GM19468 (cell line): ENCODE measurements around the gene TP73.

Experiments
- ATAC-seq: cut with Tn5 transposase; IDR thresholded peaks from one replicate; pipeline ENCODE4 v1.9.1; 2021; ENCODE audit warnings: mild to moderate bottlenecking, moderate library complexity, moderate number of reproducible peaks; ENCODE audit not compliant: unreplicated experiment; ENCODE audit errors: extremely low read depth

TP73 gene

GRCh38 chr1:3632716-3633343 lies 19.5 kb upstream of the TP73 start:
- ATAC-seq, result no peak

GRCh38 chr1:3633344-3634058 lies 18.8 kb upstream of the TP73 start:
- no peak for ATAC-seq

GRCh38 chr1:3634059-3634800 lies 18.1 kb upstream of the TP73 start:
- ATAC-seq, result no peak

- no peak for ATAC-seq
Measured at GRCh38 chr1:3636080-3636479, 16.2 kb upstream of the TP73 start.

GRCh38 chr1:3636531-3636930 lies 15.8 kb upstream of the TP73 start:
- ATAC-seq, result no peak

GRCh38 chr1:3638027-3638426 lies 14.3 kb upstream of the TP73 start:
- no peak for ATAC-seq

GRCh38 chr1:3638676-3639075 lies 13.6 kb upstream of the TP73 start:
- ATAC-seq, result no peak

- ATAC-seq, result no peak
Measured at GRCh38 chr1:3639397-3639911, 12.9 kb upstream of the TP73 start.

GRCh38 chr1:3640121-3640837 lies 12.0 kb upstream of the TP73 start:
- no peak for ATAC-seq

- no peak for ATAC-seq
Measured at GRCh38 chr1:3641046-3641760, 11.1 kb upstream of the TP73 start.

GRCh38 chr1:3641816-3642215 lies 10.5 kb upstream of the TP73 start:
- no peak for ATAC-seq

GRCh38 chr1:3642919-3643675 lies 9.2 kb upstream of the TP73 start:
- ATAC-seq, result no peak

- ATAC-seq, result no peak
Measured at GRCh38 chr1:3644273-3644672, 8.0 kb upstream of the TP73 start.

GRCh38 chr1:3645247-3645646 lies 7.1 kb upstream of the TP73 start:
- ATAC-seq, result no peak

GRCh38 chr1:3645666-3646355 lies 6.5 kb upstream of the TP73 start:
- no peak for ATAC-seq

- no peak for ATAC-seq
Measured at GRCh38 chr1:3646596-3646995, 5.7 kb upstream of the TP73 start.

- ATAC-seq, result peak; percentile 90
Measured at GRCh38 chr1:3649342-3650247, 2.7 kb upstream of the TP73 start, which contains the start of gene WRAP73. Gene WRAP73 (minus strand): TSS chr1:3650103. CDS start chr1:3649999, 104 bp downstream.
